RWPE2 (cell line): Measurements from ENCODE around the gene C18orf63.

Source experiments
- ATAC-seq: fragments of 200-7000 bp; cut with Tn5 transposase; 3 replicates; pipeline ENCODE4 v1.9.1; 2021; ENCODE audit warnings: low read depth
- DNase-seq: peaks from one replicate; pipeline ENCODE4 v3.0.0-alpha.2; 2020; ENCODE audit warnings: low spot score
- H3K27ac ChIP-seq: fragments of 450-650 bp; 2 replicates; pipeline ENCODE4 v1.5.1; 2017; ENCODE audit warnings: mild to moderate bottlenecking; ENCODE audit not compliant: poor library complexity, severe bottlenecking
- H3K27me3 ChIP-seq: fragments of 250-450 bp; sonication (Bioruptor Pico); 2 replicates; pipeline ENCODE4 v1.5.1; 2021; ENCODE audit warnings: mild to moderate bottlenecking, moderate library complexity; ENCODE audit not compliant: insufficient read depth, poor library complexity, severe bottlenecking
- H3K36me3 ChIP-seq: fragments of 250-450 bp; sonication (Bioruptor Pico); 2 replicates; pipeline ENCODE4 v1.5.1; 2020; ENCODE audit warnings: low read depth, mild to moderate bottlenecking, moderate library complexity
- H3K4me1 ChIP-seq: fragments of 250-450 bp; sonication (Bioruptor Pico); 2 replicates; pipeline ENCODE4 v1.5.1; 2021; ENCODE audit warnings: mild to moderate bottlenecking, moderate library complexity; ENCODE audit not compliant: insufficient read depth, poor library complexity, severe bottlenecking
- H3K4me3 ChIP-seq: fragments of 250-450 bp; sonication (Bioruptor Pico); 2 replicates; pipeline ENCODE4 v1.5.1; 2021; ENCODE audit warnings: mild to moderate bottlenecking, moderate library complexity; ENCODE audit not compliant: severe bottlenecking
- H3K9me3 ChIP-seq: fragments of 250-450 bp; sonication (Bioruptor Pico); 2 replicates; pipeline ENCODE4 v1.5.1; 2021; ENCODE audit warnings: mild to moderate bottlenecking, moderate library complexity; ENCODE audit not compliant: severe bottlenecking
- CTCF ChIP-seq: fragments of 450-650 bp; IDR thresholded peaks from one replicate; pipeline ENCODE4 v1.5.1; 2017; ENCODE audit warnings: mild to moderate bottlenecking, moderate library complexity; ENCODE audit not compliant: poor library complexity, severe bottlenecking

Gene C18orf63

GRCh38 chr18:74337155-74337911 lies 21.7 kb downstream of the C18orf63 start:
- ATAC-seq (no peak), DNase-seq (no peak)
- H3K4me3 ChIP-seq, result no peak overlapping the region
- H3K27me3 ChIP-seq, result no peaks in the 10 kb centered on the region
- H3K36me3 ChIP-seq, result no peaks in the 10 kb centered on the region
- no peak for TF ChIP-seq CTCF
- H3K9me3 ChIP-seq, result no peaks in the 10 kb centered on the region
- H3K4me1 ChIP-seq, result no peaks in the 10 kb centered on the region
- no peak overlapping the region for H3K27ac ChIP-seq

GRCh38 chr18:74337912-74338309 lies 22.3 kb downstream of the C18orf63 start:
- Histone ChIP-seq H3K27me3 (no peaks in the 10 kb centered on the region), H3K4me3 (no peak overlapping the region), H3K27ac (no peak overlapping the region), H3K9me3 (no peaks in the 10 kb centered on the region), H3K36me3 (no peaks in the 10 kb centered on the region), H3K4me1 (no peaks in the 10 kb centered on the region)
- TF ChIP-seq CTCF, result no peak
- ATAC-seq (no peak), DNase-seq (no peak)

GRCh38 chr18:74342416-74343043 lies 26.9 kb downstream of the C18orf63 start:
- no peaks in the 10 kb centered on the region for H3K4me1 ChIP-seq
- ATAC-seq (peak; percentile 41; the same call in 1 of the 3 replicates), DNase-seq (no peak)
- no peak overlapping the region for H3K4me3 ChIP-seq
- peak; percentile 80 for TF ChIP-seq CTCF
- no peak overlapping the region for H3K27ac ChIP-seq
- no peaks in the 10 kb centered on the region for H3K9me3 ChIP-seq
- no peaks in the 10 kb centered on the region for H3K36me3 ChIP-seq
- H3K27me3 ChIP-seq, result no peaks in the 10 kb centered on the region

- Histone ChIP-seq H3K4me1 (no peaks in the 10 kb centered on the region), H3K27ac (no peak overlapping the region), H3K36me3 (no peaks in the 10 kb centered on the region), H3K9me3 (no peaks in the 10 kb centered on the region), H3K4me3 (no peak overlapping the region), H3K27me3 (no peaks in the 10 kb centered on the region)
- ATAC-seq (no peak), DNase-seq (no peak)
- TF ChIP-seq CTCF, result no peak
Measured at GRCh38 chr18:74346206-74346605, 30.6 kb downstream of the C18orf63 start.

- H3K27me3 ChIP-seq, result peaks cover 3% of the 10 kb centered on the region
- H3K4me3 ChIP-seq, result no peak overlapping the region
- ATAC-seq (no peak), DNase-seq (no peak)
- H3K27ac ChIP-seq, result no peak overlapping the region
- H3K4me1 ChIP-seq, result no peaks in the 10 kb centered on the region
- no peaks in the 10 kb centered on the region for H3K9me3 ChIP-seq
- no peak for TF ChIP-seq CTCF
- H3K36me3 ChIP-seq, result no peaks in the 10 kb centered on the region
Measured at GRCh38 chr18:74348581-74348980, 32.9 kb downstream of the C18orf63 start.
